H9 (cell line): ENCODE measurements around the gene LAIR2. TPM values are rescaled to one million over a fixed set of nuclear protein-coding genes. Genes with fewer than 3 reads are reported as not detected.

Experiments
- DNase-seq: peaks from one replicate; pipeline ENCODE4 v3.0.0-alpha.2; 2017
- H2AFZ ChIP-seq: one replicate; pipeline ENCODE4 v1.6.1; 2013; ENCODE audit warnings: mild to moderate bottlenecking, low read length, control low read depth, moderate library complexity
- H2AK5ac ChIP-seq: 2 replicates; pipeline ENCODE4 v1.6.1; 2013; ENCODE audit warnings: low read length, control low read depth, mixed read lengths; ENCODE audit not compliant: insufficient read length
- H2BK120ac ChIP-seq: one replicate; pipeline ENCODE4 v1.6.1; 2013; ENCODE audit warnings: low read depth, mild to moderate bottlenecking, low read length, control low read depth, inconsistent platforms; ENCODE audit not compliant: poor library complexity, severe bottlenecking
- H2BK12ac ChIP-seq: 2 replicates; pipeline ENCODE4 v1.6.1; 2013; ENCODE audit warnings: low read length, control low read depth, mixed read lengths, low read depth; ENCODE audit not compliant: insufficient read length
- H2BK15ac ChIP-seq: 2 replicates; pipeline ENCODE4 v1.6.1; 2013; ENCODE audit warnings: low read depth, low read length, control low read depth
- H2BK20ac ChIP-seq: one replicate; pipeline ENCODE4 v1.6.1; 2013; ENCODE audit warnings: low read depth, mild to moderate bottlenecking, low read length, control low read depth, inconsistent platforms; ENCODE audit not compliant: poor library complexity, severe bottlenecking
- H2BK5ac ChIP-seq: 2 replicates; pipeline ENCODE4 v1.6.1; 2013; ENCODE audit warnings: low read length, control low read depth, mixed read lengths; ENCODE audit not compliant: insufficient read length
- H3K14ac ChIP-seq: 2 replicates; pipeline ENCODE4 v1.6.1; 2013; ENCODE audit warnings: low read length, control low read depth; ENCODE audit not compliant: insufficient read depth
- H3K18ac ChIP-seq: 2 replicates; pipeline ENCODE4 v1.6.1; 2013; ENCODE audit warnings: low read depth, mild to moderate bottlenecking, mixed read lengths, low read length, control low read depth; ENCODE audit not compliant: insufficient read length
- H3K23ac ChIP-seq: 2 replicates; pipeline ENCODE4 v1.6.1; 2013; ENCODE audit warnings: low read length, control low read depth, mixed read lengths, low read depth; ENCODE audit not compliant: insufficient read length
- H3K23me2 ChIP-seq: 2 replicates; pipeline ENCODE4 v1.6.1; 2013; ENCODE audit warnings: low read depth, mild to moderate bottlenecking, mixed read lengths, low read length, control low read depth; ENCODE audit not compliant: insufficient read length, poor library complexity, severe bottlenecking
- H3K27ac ChIP-seq: 2 replicates; pipeline ENCODE4 v1.5.1; 2013; ENCODE audit warnings: low read length, control low read depth, mixed read lengths, low read depth; ENCODE audit not compliant: insufficient read length
- H3K27me3 ChIP-seq: 2 replicates; pipeline ENCODE4 v1.6.1; 2013; ENCODE audit warnings: low read length, control low read depth, inconsistent platforms; ENCODE audit not compliant: insufficient read depth
- H3K4ac ChIP-seq: 2 replicates; pipeline ENCODE4 v1.6.1; 2013; ENCODE audit warnings: low read depth, mild to moderate bottlenecking, control low read depth, inconsistent platforms, low read length, moderate library complexity
- H3K4me1 ChIP-seq: 2 replicates; pipeline ENCODE4 v1.6.1; 2013; ENCODE audit warnings: low read length, control low read depth, inconsistent platforms; ENCODE audit not compliant: insufficient read depth
- H3K4me2 ChIP-seq: 2 replicates; pipeline ENCODE4 v1.6.1; 2013; ENCODE audit warnings: low read length, control low read depth, mixed read lengths; ENCODE audit not compliant: insufficient read length, insufficient read depth
- H3K56ac ChIP-seq: 2 replicates; pipeline ENCODE4 v1.6.1; 2013; ENCODE audit warnings: low read depth, mild to moderate bottlenecking, mixed read lengths, low read length, control low read depth; ENCODE audit not compliant: insufficient read length
- H3K79me1 ChIP-seq: 2 replicates; pipeline ENCODE4 v1.6.1; 2013; ENCODE audit warnings: low read depth, mild to moderate bottlenecking, moderate library complexity, low read length, control low read depth, inconsistent platforms; ENCODE audit not compliant: insufficient read depth, poor library complexity, severe bottlenecking
- H3K79me2 ChIP-seq: 2 replicates; pipeline ENCODE4 v1.6.1; 2013; ENCODE audit warnings: low read length, control low read depth, inconsistent platforms; ENCODE audit not compliant: insufficient read depth
- H3K9ac ChIP-seq: 2 replicates; pipeline ENCODE4 v1.6.1; 2013; ENCODE audit warnings: low read length, control low read depth, mixed read lengths; ENCODE audit not compliant: insufficient read length; ENCODE audit errors: extremely low read depth
- H3K9me3 ChIP-seq: one replicate; pipeline ENCODE4 v1.6.1; 2013; ENCODE audit warnings: low read depth, low read length, inconsistent platforms; ENCODE audit not compliant: control insufficient read depth
- H3T11ph ChIP-seq: one replicate; pipeline ENCODE4 v1.6.1; 2013; ENCODE audit warnings: mild to moderate bottlenecking, low read length, control low read depth, inconsistent platforms
- H4K20me1 ChIP-seq: one replicate; pipeline ENCODE4 v1.6.1; 2013; ENCODE audit not compliant: control insufficient read depth, insufficient read length, insufficient read depth
- H4K5ac ChIP-seq: 2 replicates; pipeline ENCODE4 v1.6.1; 2013; ENCODE audit warnings: low read depth, mild to moderate bottlenecking, mixed read lengths, low read length, control low read depth; ENCODE audit not compliant: insufficient read length
- H4K8ac ChIP-seq: replicated peaks from 2 replicates; pipeline ENCODE4 v1.6.1; 2013; ENCODE audit warnings: low read length, control low read depth, mixed read lengths, low read depth; ENCODE audit not compliant: insufficient read length
- H4K91ac ChIP-seq: 2 replicates; pipeline ENCODE4 v1.6.1; 2013; ENCODE audit warnings: low read depth, mild to moderate bottlenecking, moderate library complexity, mixed read lengths, low read length, control low read depth; ENCODE audit not compliant: insufficient read length
- H3K27ac Mint-ChIP-seq, 3 experiments: 2 replicates in 2 of 3; 3 replicates in 1 of 3; pipeline ENCODE4 v1.8.0; 2020 to 2021; ENCODE audit warnings: mixed read lengths in 3 of 3, mild to moderate bottlenecking in 1 of 3, moderate library complexity in 1 of 3
- H3K27me3 Mint-ChIP-seq: 2 replicates; pipeline ENCODE4 v1.8.0; 2021; ENCODE audit warnings: low read depth, mild to moderate bottlenecking, moderate library complexity, mixed read lengths
- H3K36me3 Mint-ChIP-seq, 3 experiments: 2 replicates in 2 of 3; 3 replicates in 1 of 3; pipeline ENCODE4 v1.8.0; 2020 to 2021; ENCODE audit warnings: low read depth in 3 of 3, mixed read lengths in 3 of 3; ENCODE audit not compliant: insufficient read depth in 1 of 3
- H3K4me1 Mint-ChIP-seq, 2 experiments: 2 replicates each; pipeline ENCODE4 v1.8.0; 2020; ENCODE audit warnings: mixed read lengths in 2 of 2
- H3K4me3 Mint-ChIP-seq, 2 experiments: 2 replicates in 1 of 2; 3 replicates in 1 of 2; pipeline ENCODE4 v1.8.0; 2020 to 2021; ENCODE audit warnings: mild to moderate bottlenecking in 2 of 2, mixed read lengths in 2 of 2, moderate library complexity in 1 of 2
- H3K9me3 Mint-ChIP-seq, 2 experiments: 2 replicates in 1 of 2; 3 replicates in 1 of 2; pipeline ENCODE4 v1.8.0; 2020; ENCODE audit warnings: mild to moderate bottlenecking in 2 of 2, mixed read lengths in 2 of 2, moderate library complexity in 1 of 2
- CTCF ChIP-seq: fragments of 200-600 bp; sonication (generic); conservative IDR thresholded peaks from 3 replicates; pipeline ENCODE4 v1.8.0; 2021; ENCODE audit warnings: antibody characterized with exemption, mild to moderate bottlenecking
- WGBS: extraction: QIAGEN DNeasy Blood & Tissue Kit; methylation state at CpG from one replicate; pipeline ENCODE4 v1.1.7; 2013; ENCODE audit warnings: missing lambda C conversion rate, low lambda C conversion rate, mixed read lengths; ENCODE audit not compliant: insufficient read length; ENCODE audit errors: extremely low coverage; 5-methylcytosine and 5-hydroxymethylcytosine counted together
- total RNA-seq: library from RNA; stranded (reverse); gene quantifications from 2 replicates; pipeline ENCODE4 v1.2.1, GENCODE V29; 2021

The LAIR2 gene
- total RNA-seq, 1 experiment from 2014 or later = not detected

GRCh38 chr19:54551950-54552912 is 49.6 kb downstream of the LAIR2 start:
- Histone ChIP-seq H2BK12ac (no peak overlapping the region), H3K23ac (no peak overlapping the region), H2BK15ac (no peak overlapping the region), H3K18ac (no peak overlapping the region), H3K9ac (no peak overlapping the region), H2BK5ac (no peak overlapping the region), H3K79me2 (no peaks in the 10 kb centered on the region), H2BK120ac (no peak overlapping the region), H3T11ph (no peak overlapping the region), H3K4me2 (no peak overlapping the region), H3K9me3 (peaks cover 77% of the 10 kb centered on the region), H4K8ac (no peak overlapping the region), H4K20me1 (no peaks in the 10 kb centered on the region), H3K79me1 (no peaks in the 10 kb centered on the region), H4K91ac (no peak overlapping the region), H3K14ac (no peak overlapping the region), H3K27ac (no peak overlapping the region), H2BK20ac (no peak overlapping the region), H3K23me2 (no peaks in the 10 kb centered on the region), H2AK5ac (no peak overlapping the region), H3K27me3 (no peaks in the 10 kb centered on the region), H3K56ac (no peak overlapping the region), H4K5ac (no peak overlapping the region), H3K4ac (no peak overlapping the region), H2AFZ (no peak overlapping the region), H3K4me1 (no peaks in the 10 kb centered on the region)
- Mint-ChIP-seq H3K4me1 (no peaks in the 10 kb centered on the region), H3K36me3 (peaks cover 11 to 26% (median 18%) of the 10 kb centered on the region in 3 experiments), H3K9me3 (peaks cover 83 to 89% of the 10 kb centered on the region in 2 experiments), H3K27ac (no peak overlapping the region), H3K4me3 (no peak overlapping the region; a peak in 1 of 5 replicates), H3K27me3 (peaks cover 2% of the 10 kb centered on the region; the same call in 1 of the 2 replicates)
- no peak for DNase-seq
- 100% methylated on average over 2 of the region's 22 CpGs for WGBS
- TF ChIP-seq CTCF = no peak
